ENCODE results near the gene EXOC4. TPM values are rescaled to one million over a fixed set of nuclear protein-coding genes. Genes with fewer than 3 reads are reported as not detected.

The EXOC4 gene
- total and polyA plus RNA-seq, 2 of the 8 experiments (the other 6 are each of a cell fraction or from before 2014, with no cell fraction given), result 27.0 to 67.3 TPM

GRCh38 chr7:133504825-133505224 lies 251.9 kb downstream of the EXOC4 start (continued):
- TF ChIP-seq, protein P1, sequence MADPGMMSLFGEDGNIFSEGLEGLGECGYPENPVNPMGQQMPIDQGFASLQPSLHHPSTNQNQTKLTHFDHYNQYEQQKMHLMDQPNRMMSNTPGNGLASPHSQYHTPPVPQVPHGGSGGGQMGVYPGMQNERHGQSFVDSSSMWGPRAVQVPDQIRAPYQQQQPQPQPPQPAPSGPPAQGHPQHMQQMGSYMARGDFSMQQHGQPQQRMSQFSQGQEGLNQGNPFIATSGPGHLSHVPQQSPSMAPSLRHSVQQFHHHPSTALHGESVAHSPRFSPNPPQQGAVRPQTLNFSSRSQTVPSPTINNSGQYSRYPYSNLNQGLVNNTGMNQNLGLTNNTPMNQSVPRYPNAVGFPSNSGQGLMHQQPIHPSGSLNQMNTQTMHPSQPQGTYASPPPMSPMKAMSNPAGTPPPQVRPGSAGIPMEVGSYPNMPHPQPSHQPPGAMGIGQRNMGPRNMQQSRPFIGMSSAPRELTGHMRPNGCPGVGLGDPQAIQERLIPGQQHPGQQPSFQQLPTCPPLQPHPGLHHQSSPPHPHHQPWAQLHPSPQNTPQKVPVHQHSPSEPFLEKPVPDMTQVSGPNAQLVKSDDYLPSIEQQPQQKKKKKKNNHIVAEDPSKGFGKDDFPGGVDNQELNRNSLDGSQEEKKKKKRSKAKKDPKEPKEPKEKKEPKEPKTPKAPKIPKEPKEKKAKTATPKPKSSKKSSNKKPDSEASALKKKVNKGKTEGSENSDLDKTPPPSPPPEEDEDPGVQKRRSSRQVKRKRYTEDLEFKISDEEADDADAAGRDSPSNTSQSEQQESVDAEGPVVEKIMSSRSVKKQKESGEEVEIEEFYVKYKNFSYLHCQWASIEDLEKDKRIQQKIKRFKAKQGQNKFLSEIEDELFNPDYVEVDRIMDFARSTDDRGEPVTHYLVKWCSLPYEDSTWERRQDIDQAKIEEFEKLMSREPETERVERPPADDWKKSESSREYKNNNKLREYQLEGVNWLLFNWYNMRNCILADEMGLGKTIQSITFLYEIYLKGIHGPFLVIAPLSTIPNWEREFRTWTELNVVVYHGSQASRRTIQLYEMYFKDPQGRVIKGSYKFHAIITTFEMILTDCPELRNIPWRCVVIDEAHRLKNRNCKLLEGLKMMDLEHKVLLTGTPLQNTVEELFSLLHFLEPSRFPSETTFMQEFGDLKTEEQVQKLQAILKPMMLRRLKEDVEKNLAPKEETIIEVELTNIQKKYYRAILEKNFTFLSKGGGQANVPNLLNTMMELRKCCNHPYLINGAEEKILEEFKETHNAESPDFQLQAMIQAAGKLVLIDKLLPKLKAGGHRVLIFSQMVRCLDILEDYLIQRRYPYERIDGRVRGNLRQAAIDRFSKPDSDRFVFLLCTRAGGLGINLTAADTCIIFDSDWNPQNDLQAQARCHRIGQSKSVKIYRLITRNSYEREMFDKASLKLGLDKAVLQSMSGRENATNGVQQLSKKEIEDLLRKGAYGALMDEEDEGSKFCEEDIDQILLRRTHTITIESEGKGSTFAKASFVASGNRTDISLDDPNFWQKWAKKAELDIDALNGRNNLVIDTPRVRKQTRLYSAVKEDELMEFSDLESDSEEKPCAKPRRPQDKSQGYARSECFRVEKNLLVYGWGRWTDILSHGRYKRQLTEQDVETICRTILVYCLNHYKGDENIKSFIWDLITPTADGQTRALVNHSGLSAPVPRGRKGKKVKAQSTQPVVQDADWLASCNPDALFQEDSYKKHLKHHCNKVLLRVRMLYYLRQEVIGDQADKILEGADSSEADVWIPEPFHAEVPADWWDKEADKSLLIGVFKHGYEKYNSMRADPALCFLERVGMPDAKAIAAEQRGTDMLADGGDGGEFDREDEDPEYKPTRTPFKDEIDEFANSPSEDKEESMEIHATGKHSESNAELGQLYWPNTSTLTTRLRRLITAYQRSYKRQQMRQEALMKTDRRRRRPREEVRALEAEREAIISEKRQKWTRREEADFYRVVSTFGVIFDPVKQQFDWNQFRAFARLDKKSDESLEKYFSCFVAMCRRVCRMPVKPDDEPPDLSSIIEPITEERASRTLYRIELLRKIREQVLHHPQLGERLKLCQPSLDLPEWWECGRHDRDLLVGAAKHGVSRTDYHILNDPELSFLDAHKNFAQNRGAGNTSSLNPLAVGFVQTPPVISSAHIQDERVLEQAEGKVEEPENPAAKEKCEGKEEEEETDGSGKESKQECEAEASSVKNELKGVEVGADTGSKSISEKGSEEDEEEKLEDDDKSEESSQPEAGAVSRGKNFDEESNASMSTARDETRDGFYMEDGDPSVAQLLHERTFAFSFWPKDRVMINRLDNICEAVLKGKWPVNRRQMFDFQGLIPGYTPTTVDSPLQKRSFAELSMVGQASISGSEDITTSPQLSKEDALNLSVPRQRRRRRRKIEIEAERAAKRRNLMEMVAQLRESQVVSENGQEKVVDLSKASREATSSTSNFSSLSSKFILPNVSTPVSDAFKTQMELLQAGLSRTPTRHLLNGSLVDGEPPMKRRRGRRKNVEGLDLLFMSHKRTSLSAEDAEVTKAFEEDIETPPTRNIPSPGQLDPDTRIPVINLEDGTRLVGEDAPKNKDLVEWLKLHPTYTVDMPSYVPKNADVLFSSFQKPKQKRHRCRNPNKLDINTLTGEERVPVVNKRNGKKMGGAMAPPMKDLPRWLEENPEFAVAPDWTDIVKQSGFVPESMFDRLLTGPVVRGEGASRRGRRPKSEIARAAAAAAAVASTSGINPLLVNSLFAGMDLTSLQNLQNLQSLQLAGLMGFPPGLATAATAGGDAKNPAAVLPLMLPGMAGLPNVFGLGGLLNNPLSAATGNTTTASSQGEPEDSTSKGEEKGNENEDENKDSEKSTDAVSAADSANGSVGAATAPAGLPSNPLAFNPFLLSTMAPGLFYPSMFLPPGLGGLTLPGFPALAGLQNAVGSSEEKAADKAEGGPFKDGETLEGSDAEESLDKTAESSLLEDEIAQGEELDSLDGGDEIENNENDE (IDR thresholded peaks at IDR 0.05; ENCODE audit: insufficient replicate concordance, low read length), result no peak
- TF ChIP-seq KDM1A (IDR thresholded peaks at IDR 0.05; ENCODE audit: borderline replicate concordance, low read length) (no peak), JUN (IDR thresholded peaks at IDR 0.05; ENCODE audit: low read depth, low read length) (no peak), KDM5A (IDR thresholded peaks at IDR 0.05; ENCODE audit: low read length) (no peak), EZH2 (IDR thresholded peaks at IDR 0.05; ENCODE audit: low read depth, low read length, severe bottlenecking) (no peak), SIRT6 (IDR thresholded peaks at IDR 0.05; ENCODE audit: low read length) (no peak), GABPA (IDR thresholded peaks at IDR 0.05; ENCODE audit: borderline replicate concordance, insufficient read depth, low read length) (no peak), POLR2AphosphoS5 (IDR thresholded peaks at IDR 0.05; ENCODE audit: low read depth, low read length) (no peak)
